Effector CD4-positive, alpha-beta T cell (primary cell): ENCODE results near the gene EPB42.
A peak's percentile ranks its signal among the peaks of the same experiment; 100 is the strongest.
"Not testable (repeated sequence)": the region's sequence is repeated elsewhere in the genome, so short reads cannot be mapped to it uniquely, and the experiment has no call there.

Source experiments
- DNase-seq: peaks from one replicate; pipeline ENCODE4 v3.0.0-alpha.2; 2020

Gene EPB42

DNA sequence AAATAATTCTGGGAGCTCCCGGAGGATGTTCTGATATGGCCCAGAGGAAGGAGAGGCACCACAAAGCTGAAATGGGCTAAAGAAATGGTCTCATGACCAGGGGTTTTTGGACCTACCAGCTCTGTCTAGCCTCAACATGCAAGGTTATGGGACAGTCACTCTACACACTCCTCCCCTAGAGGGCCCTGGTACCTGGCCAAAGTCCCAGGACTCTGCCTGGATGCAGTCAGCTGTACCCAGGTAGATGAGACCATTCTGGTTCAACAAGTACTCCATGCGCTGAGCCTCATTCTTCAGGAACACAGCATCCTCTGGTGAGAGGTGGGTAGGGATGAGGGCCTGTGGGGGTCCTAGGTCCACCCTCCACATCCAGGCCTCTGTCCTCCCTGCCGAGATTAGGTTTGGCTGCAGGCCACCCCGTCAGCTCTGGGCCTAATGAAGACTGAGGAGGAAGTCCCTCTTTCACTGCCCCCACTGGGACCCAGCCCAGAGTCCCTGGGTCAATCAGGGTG, 9.5 kb downstream of the EPB42 start:
- no peak for DNase-seq

- DNase-seq = no peak
These were observed 10.0 kb downstream of the EPB42 start for GRCh38 chr15:43210807-43211206.

- no peak for DNase-seq
These were observed 10.6 kb downstream of the EPB42 start for GRCh38 chr15:43210172-43210745.

GRCh38 chr15:43209059-43209824, 11.6 kb downstream of the EPB42 start:
- DNase-seq = no peak

GRCh38 chr15:43208052-43209002, 12.5 kb downstream of the EPB42 start:
- no peak for DNase-seq

DNA sequence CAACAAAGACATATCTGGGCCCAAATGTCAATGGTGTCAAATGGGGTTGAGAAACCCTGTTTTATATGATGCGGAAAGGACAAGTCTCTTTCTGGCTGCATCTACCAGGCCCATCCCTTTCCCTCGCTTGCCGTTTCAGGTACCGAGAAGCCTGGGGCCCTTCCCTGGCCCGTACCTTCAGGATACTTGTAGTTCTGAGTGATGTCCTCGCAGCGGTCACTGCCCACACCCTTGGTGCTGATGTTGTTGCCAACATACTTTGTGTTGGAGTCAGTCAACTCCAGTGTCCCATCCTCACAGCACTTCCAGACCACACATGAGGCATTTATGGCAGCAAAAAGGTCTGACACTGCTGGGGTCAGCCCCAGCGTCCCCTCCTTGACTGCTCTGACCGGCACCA, 13.8 kb downstream of the EPB42 start:
- no peak for DNase-seq

DNA sequence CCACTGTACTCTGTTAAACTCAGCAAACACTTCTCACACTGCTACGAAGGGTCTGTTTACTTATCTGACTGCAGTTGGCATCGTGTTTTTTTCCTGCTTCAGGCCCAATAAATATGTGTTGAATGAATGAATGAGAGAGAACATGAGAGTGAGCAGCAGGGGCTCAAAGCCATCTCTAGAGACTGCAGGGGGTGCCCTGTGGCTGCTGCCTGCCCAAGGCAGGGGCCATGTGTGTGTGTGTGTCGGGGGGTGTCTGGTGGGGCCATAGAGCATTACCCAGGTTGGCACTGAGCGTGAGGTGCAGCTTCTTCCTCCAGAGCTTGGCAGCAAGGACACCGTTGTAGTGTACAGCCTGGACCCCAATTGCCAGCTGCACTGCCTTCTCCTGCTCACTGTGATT, 14.8 kb downstream of the EPB42 start:
- no peak for DNase-seq

GRCh38 chr15:43204016-43204901, 16.6 kb downstream of the EPB42 start:
- peak; percentile 24 for DNase-seq

- DNase-seq = no peak
These were observed 20.8 kb downstream of the EPB42 start for GRCh38 chr15:43199945-43200488.

GRCh38 chr15:43198992-43199391, 21.8 kb downstream of the EPB42 start:
- DNase-seq = no peak

DNA sequence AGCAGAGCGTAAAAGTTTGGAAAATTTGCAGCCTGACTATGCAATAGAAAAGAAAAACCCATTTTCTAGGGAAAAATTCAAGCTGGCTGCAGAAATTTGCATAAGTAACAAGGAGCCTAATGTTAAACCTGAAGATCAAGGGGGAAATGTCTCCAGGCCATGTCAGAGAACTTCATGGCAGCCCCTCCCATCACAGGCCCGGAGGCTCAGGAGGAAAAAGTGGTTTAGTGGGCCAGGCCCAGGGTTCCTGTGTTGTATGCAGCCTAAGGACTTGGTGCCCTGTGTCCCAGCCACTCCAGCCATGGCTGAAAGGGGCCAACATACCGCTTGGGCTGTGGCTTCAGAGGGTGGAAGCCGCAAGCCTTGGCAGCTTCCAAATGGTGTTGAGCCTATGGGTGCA, 22.3 kb downstream of the EPB42 start:
- not testable (repeated sequence) for DNase-seq

- DNase-seq = not testable (repeated sequence)
These were observed 23.0 kb downstream of the EPB42 start for GRCh38 chr15:43197773-43198172.

DNA sequence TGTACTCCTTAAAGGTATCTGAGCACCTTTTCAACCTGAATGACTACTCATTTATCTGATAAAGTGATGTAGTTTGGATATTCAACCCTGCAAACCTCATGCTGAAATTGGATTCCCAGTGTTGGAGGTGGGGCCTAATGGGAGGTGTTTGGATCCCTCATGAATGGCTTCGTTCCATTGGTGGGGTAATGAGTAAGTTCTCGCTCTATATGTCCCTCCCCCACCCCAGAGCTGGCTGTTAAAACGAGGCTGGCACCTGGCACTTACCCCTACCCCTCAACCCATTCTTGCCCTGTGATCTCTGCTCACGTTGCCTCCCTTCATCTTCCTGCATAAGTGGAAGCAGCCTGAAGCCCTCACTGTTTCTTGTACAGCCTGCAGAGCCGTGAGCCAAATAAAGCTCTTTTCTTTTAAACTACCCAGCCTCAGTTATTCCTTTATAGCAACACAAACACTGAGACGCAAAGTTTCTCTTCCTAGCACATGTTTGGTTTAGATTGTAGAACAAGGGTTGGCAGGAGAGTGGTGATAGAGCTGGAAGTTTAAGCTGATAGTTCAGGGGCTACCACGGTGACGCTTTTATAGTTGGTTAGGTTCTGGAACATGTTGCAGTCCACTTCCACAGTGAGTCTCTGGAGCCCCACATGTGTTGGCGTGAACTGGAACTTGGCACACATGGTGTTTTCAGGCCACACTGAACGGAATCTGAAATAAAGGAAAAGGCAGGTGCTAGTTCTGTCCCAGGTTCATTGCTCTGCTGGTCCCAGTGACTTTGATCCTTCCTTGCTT, 23.9 kb downstream of the EPB42 start:
- DNase-seq = no peak

- DNase-seq = no peak
These were observed 26.0 kb downstream of the EPB42 start for GRCh38 chr15:43194795-43195194.

GRCh38 chr15:43193710-43194109, 27.1 kb downstream of the EPB42 start:
- no peak for DNase-seq

DNA sequence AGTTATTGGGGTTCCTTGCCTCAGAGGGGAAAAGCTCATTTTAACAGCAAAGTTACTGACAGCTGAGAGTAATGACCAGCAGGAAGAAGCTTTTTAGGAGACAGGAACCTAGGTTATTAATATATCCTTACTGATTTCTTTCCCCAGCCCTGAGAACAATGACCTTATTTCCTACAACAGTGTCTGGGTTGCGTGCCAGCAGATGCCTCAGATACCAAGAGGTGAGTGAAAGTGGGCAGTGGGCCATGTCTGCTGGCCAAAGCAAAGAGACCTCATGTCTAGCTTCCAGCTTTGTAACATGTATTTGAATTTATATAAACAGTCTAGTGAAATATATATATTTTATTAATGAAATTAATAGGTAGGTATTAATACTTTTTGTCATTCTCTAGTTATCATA, 30.6 kb downstream of the EPB42 start:
- DNase-seq = no peak

- no peak for DNase-seq
These were observed 31.5 kb downstream of the EPB42 start for GRCh38 chr15:43189296-43189695.

DNA sequence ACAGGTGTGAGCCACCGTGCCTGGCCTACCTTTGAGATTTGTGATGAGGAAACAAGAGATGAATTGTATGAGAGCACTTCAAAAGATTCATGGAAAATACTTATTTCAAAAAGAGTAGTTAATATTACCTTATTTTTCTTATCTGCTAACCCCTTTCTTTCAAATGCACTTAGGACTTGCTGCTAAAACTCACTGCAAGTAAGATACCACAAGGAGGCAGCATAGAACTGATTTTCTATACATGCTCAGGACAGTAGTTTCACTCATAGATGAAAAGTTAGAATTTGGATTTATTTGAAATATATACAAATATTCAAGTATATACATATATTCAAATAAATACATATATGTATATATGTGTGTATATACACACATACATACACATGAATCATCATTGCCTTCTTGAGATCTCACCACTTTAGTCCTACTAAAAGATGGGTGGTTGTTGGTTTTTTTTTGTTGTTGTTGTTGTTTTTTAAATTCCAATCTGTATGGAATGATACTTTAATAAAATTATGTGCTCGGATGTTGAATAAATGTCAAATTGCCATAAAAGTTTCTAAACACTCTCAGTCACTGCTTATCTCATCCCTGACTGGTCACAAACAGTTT, 33.2 kb downstream of the EPB42 start:
- no peak for DNase-seq

DNA sequence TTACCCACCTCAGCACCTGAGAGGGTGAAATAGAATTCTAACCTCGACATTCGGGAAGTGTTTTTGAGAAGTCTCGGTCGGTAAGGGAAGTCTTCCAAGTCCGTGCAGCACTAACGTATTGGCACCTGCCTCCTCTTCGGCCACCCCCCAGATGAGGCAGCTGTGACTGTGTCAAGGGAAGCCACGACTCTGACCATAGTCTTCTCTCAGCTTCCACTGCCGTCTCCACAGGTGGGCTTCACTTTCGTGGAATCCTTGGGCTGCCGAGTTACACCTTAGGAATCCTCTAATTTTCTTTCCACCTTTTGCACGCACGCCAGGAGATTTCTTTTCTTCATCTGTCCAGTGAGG, 34.8 kb downstream of the EPB42 start:
- no peak for DNase-seq

GRCh38 chr15:43185157-43186002, 35.4 kb downstream of the EPB42 start, which contains the start of gene CCNDBP1:
Gene CCNDBP1 (plus strand): TSS chr15:43185403. CDS start chr15:43185499, 96 bp downstream.
- peak; percentile 73 for DNase-seq
